Measurements from ENCODE around the gene ONECUT3. TPM values are rescaled to one million over a fixed set of nuclear protein-coding genes. Genes with fewer than 3 reads are reported as not detected.
A peak's percentile ranks its signal among the peaks of the same experiment; 100 is the strongest.

Gene ONECUT3
- total RNA-seq, 4 donors from 2014 or later, result not detected

DNA sequence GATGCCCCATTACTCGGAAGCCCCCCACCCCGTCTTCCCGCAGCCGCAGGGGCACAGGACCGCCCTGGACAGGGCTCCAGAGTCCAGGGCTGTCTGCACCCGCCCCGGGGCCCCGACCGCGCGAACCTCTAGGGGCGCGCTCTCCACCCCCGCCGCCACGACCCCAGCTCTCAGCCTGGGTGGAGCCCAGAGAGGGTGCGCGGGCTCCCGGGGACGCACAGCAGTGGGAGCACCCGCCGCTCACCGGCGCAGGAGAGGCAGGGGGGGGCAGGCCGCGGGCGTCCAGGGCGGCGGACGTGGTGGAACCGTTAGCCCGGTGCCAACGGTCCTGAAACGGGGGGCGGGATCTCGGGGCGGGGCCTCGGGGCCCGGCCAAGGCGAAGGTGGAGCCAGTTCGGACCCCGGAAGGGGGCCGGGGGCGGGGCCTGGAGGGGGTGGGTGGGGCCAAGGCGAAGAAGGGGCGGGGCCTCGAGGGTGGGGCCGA lies 58.7 kb downstream of the ONECUT3 start, which contains the start of gene ATP8B3:
Gene ATP8B3 (minus strand): TSS at position 335 of the 484 bp plus-strand sequence. CDS start 540 bp downstream, outside the sequence.
- TF ChIP-seq, protein P1, sequence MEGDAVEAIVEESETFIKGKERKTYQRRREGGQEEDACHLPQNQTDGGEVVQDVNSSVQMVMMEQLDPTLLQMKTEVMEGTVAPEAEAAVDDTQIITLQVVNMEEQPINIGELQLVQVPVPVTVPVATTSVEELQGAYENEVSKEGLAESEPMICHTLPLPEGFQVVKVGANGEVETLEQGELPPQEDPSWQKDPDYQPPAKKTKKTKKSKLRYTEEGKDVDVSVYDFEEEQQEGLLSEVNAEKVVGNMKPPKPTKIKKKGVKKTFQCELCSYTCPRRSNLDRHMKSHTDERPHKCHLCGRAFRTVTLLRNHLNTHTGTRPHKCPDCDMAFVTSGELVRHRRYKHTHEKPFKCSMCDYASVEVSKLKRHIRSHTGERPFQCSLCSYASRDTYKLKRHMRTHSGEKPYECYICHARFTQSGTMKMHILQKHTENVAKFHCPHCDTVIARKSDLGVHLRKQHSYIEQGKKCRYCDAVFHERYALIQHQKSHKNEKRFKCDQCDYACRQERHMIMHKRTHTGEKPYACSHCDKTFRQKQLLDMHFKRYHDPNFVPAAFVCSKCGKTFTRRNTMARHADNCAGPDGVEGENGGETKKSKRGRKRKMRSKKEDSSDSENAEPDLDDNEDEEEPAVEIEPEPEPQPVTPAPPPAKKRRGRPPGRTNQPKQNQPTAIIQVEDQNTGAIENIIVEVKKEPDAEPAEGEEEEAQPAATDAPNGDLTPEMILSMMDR (IDR thresholded peaks at IDR 0.05), result no peak
- TF ChIP-seq POLR2A (IDR thresholded peaks at IDR 0.05), result no peak
- peak within 1 kb of the TSS; percentile 27 for H3K4me3 ChIP-seq (ENCODE audit: low read depth, poor library complexity, severe bottlenecking)
- no peak for DNase-seq (ENCODE audit: low spot score in 2 of 2)
- intact Hi-C loops (cut with DNase I; ENCODE audit: low total_unique reads), result loop anchor here (10.0 kb wide), 1 partner anchor 137 kb away; no protein-coding TSS in a partner anchor
- 1% methylated on average over 28 of the region's 48 CpGs; no CpG with 5 or more reads in 1 of the 2 donors for WGBS, 2 donors

DNA sequence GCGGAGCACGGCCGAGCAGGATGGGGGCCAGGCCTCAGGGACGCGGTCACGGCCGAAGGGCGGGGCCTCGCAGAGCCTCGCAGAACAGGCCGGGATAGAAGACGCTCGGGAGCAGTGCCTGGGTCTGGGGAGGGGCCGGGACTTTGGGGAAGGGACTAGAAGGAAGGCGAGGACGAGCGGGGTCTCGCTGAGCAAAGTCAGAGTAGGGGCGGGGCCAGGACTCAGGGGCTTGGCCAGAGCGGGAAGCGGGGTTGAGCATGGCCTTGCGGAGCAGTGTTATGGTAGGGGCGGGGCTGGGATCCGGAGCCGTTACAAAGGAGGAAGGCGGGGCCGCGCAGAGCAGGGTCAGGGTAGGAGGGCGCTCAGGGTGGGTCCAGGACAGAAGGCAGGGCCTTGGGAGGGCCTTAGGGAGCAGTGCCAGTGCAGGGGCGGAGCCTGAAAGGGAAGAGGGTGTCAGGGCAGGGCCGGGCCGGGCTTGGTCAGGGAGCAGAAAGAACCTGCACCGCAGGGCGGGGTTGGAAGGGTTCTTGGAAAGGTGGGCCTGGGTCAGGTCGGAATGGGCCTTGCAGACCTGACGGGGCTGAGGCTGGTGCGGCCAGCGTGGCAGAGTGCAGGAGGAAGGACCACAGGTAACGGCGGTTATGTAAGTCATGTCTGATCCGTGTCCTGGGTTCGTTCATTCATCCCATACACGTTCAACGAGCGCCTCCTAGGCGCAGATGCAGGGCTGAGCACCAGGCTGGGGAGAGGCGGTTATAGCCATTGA lies 59.3 kb downstream of the ONECUT3 start:
- H3K4me3 ChIP-seq (ENCODE audit: low read depth, poor library complexity, severe bottlenecking), result peak overlapping the region; percentile 27
- intact Hi-C loops (cut with DNase I; ENCODE audit: low total_unique reads), result loop anchor here (10.0 kb wide), 1 partner anchor 138 kb away; no protein-coding TSS in a partner anchor
- 1 to 2% methylated on average over 44 to 47 of the region's 47 CpGs for whole genome bisulfite sequencing, 2 donors
- peak; percentile 93 to 98 for DNase-seq (ENCODE audit: low spot score in 2 of 2)
- TF ChIP-seq, protein P1 (IDR thresholded peaks at IDR 0.05), result no peak
- no peak for TF ChIP-seq POLR2A (IDR thresholded peaks at IDR 0.05)

DNA sequence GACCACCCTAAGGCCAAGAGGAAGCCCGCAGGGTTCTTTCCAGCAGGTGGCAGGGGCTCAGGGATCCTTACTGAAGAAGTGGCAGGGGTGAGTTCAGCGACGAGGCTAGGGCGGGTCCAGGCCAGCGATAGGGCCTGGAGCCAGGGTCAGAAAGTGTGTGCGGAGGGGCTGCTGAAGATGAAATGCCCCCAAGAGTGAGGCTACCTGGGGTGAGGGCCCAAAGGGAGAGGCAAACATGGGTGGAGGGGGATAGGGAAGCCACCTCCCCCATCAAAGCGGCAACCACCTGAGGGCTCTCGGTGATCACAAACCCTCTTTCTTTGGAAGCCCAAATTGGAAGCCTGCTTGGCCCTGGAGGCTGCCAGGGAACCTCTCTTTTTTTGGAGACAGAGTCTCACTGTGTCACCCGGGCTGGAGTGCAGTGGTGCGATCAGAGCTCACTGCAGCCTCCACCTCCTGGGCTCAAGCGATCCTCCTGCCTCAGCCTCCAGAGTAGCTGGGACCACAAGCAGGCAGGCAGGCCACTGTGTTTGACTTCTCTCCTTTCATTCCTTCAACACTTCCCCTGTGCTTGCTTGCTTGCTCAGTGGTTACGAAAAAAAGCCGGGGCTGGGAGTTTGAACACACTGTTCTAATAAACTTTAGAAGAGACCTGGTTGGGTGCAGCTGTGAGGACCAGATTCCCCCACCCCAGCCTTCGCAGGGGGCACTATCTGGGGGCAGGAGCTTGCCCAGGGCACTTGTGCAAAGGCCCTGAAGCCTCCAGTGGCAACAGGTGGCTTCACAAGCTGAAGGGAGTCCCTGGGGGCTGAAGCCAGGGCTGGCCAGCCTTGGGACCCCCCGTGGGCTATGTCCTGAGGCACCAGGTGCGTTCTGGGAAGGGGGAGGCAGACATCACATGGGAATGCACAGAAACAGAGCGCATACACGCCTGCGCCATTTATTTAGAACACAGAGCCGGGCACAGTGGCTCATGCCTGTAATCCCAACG lies 60.2 kb downstream of the ONECUT3 start:
- DNase-seq (ENCODE audit: low spot score in 2 of 2), result no peak
- no peak for TF ChIP-seq POLR2A (IDR thresholded peaks at IDR 0.05)
- TF ChIP-seq, protein P1 (IDR thresholded peaks at IDR 0.05), result no peak
- intact Hi-C loops (cut with DNase I; ENCODE audit: low total_unique reads), result loop anchor here (10.0 kb wide), 1 partner anchor 139 kb away; no protein-coding TSS in a partner anchor
- WGBS, 2 donors, result 62 to 63% methylated on average over 21 of the region's 21 CpGs
- peak overlapping the region; percentile 27 for H3K4me3 ChIP-seq (ENCODE audit: low read depth, poor library complexity, severe bottlenecking)

DNA sequence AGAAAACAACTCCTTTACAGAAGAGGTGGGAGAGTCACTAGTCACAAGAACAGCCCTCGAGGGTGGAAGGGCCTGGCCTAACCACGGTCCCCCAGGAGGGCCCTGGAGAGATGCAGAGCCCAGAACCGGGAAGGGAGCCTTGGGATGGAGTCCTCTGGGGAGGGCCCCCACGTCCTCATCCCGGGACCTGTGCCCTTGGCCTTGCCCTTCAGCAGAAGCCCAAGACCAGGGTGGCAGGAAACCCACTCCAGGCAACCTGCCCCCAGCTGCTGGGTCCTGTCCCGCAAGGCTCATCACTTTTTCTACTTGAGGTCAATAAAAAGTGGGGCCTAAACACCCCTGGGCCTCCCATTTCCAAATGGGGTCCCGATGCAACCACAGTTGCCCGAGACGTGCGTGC lies 61.1 kb downstream of the ONECUT3 start:
- no peak for DNase-seq (ENCODE audit: low spot score in 2 of 2)
- no peak overlapping the region for H3K4me3 ChIP-seq (ENCODE audit: low read depth, poor library complexity, severe bottlenecking)
- TF ChIP-seq POLR2A (IDR thresholded peaks at IDR 0.05), result no peak
- TF ChIP-seq, protein P1 (IDR thresholded peaks at IDR 0.05), result no peak
- intact Hi-C loops (cut with DNase I; ENCODE audit: low total_unique reads), result loop anchor here (10.0 kb wide), 1 partner anchor 140 kb away; no protein-coding TSS in a partner anchor
- WGBS, 2 donors, result 80 to 82% methylated on average over 9 to 10 of the region's 10 CpGs

DNA sequence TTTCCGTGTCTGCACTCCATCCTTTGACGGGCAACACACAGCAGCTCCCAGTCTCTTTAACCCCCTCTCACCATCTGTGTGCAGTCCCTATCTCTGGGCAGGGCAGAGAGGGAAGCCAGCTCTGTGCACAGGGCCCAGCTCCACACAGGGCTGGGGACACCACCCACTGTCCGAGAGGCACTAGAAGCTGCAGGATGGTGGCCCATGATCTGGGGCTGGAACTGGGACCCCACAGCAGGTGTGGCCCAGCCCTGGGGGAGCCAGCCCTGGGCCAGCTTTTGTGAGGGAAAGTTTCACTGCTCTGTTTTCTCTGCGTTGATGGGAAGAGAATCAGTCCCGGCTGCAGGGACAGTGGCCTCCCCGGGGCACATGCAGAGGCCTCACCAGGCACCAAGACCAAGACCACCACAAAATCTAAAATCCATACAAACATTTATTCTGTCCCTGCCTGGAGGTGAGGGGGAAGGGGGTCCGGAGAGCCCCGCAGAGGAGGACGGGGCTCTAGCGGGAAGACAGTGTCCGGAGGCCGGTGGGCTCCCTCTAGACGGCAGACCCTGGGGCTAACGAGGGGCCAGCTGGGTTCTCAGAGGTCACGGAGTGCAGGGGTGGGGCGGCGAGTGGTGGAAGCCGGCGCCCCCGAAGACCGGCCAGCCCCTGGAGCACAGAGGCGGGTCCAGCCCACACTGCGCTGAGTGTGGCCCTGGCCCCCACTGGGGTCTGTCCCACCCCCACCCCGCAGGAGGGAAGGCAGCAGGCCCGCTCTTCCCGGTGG lies 61.7 kb downstream of the ONECUT3 start:
- intact Hi-C loops (cut with DNase I; ENCODE audit: low total_unique reads), result loop anchor here (10.0 kb wide), 1 partner anchor 140 kb away; no protein-coding TSS in a partner anchor
- 88 to 89% methylated on average over 25 to 26 of the region's 26 CpGs for WGBS, 2 donors
- no peak for DNase-seq (ENCODE audit: low spot score in 2 of 2)
- H3K4me3 ChIP-seq (ENCODE audit: low read depth, poor library complexity, severe bottlenecking), result no peak overlapping the region
- TF ChIP-seq, protein P1 (IDR thresholded peaks at IDR 0.05), result no peak
- no peak for TF ChIP-seq POLR2A (IDR thresholded peaks at IDR 0.05)

All from lower leg skin (tissue), 4 donors.